ENCODE data around the gene DGKI. TPM values are rescaled to one million over a fixed set of nuclear protein-coding genes. Genes with fewer than 3 reads are reported as not detected.

Gene DGKI
- total and polyA plus RNA-seq, 9 of the 15 experiments (the other 6 are each of a cell fraction or from before 2014, with no cell fraction given) = 0.11 to 0.54 (median 0.15) TPM; not detected in 5

GRCh38 chr7:137804836-137805235, 41.9 kb downstream of the DGKI start (continued):
- no peak for TF ChIP-seq ELK3 (CRISPR knock-in tag; IDR thresholded peaks at IDR 0.05)
- no peak for TF ChIP-seq ZNF518B (CRISPR knock-in tag; IDR thresholded peaks at IDR 0.05)
- no peak for TF ChIP-seq E2F3 (CRISPR knock-in tag; IDR thresholded peaks at IDR 0.05)
- no peak for TF ChIP-seq HOXB6 (CRISPR knock-in tag; IDR thresholded peaks at IDR 0.05; ENCODE audit: borderline replicate concordance)

GRCh38 chr7:137801491-137801890, 45.3 kb downstream of the DGKI start:
- no peak for TF ChIP-seq SMARCE1 (IDR thresholded peaks at IDR 0.05)
- TF ChIP-seq ZNF197 (CRISPR knock-in tag; IDR thresholded peaks at IDR 0.05; ENCODE audit: low read depth) = no peak
- no peak for TF ChIP-seq MAFF (IDR thresholded peaks at IDR 0.05; ENCODE audit: low read length)
- TF ChIP-seq ARID3A (IDR thresholded peaks at IDR 0.05; ENCODE audit: borderline replicate concordance, low read depth, low read length) = no peak
- no peak for TF ChIP-seq KLF16 (IDR thresholded peaks at IDR 0.05)
- no peak for TF ChIP-seq ZNF134 (CRISPR knock-in tag; conservative IDR thresholded peaks at IDR 0.05)
- no peak for TF ChIP-seq MIER1 (IDR thresholded peaks at IDR 0.05; ENCODE audit: low read depth)
- no peak for TF ChIP-seq SRSF7 (optimal IDR thresholded peaks at IDR 0.05; ENCODE audit: low read depth, low read length)
- TF ChIP-seq NR0B1 (IDR thresholded peaks at IDR 0.05; ENCODE audit: partially characterized antibody) = no peak
- no peak for TF ChIP-seq ZBTB1 (CRISPR knock-in tag; IDR thresholded peaks at IDR 0.05; ENCODE audit: borderline replicate concordance, low read depth)
- no peak for TF ChIP-seq CEBPB (tag; IDR thresholded peaks at IDR 0.05)
- Histone ChIP-seq H4K20me1 (replicated peaks; ENCODE audit: control insufficient read depth, insufficient read depth, low read length) (no peaks in the 10 kb centered on the region), H3K9me3 (replicated peaks; ENCODE audit: control insufficient read depth, insufficient read depth, low read depth, low read length) (no peaks in the 10 kb centered on the region), H2AFZ (ENCODE audit: low read depth, low read length) (no peak overlapping the region), H3K4me1 (replicated peaks in 1 of 2; ENCODE audit: control insufficient read depth in 2 of 2, insufficient read depth in 2 of 2, low read length in 2 of 2) (no peaks in the 10 kb centered on the region), H3K9ac (ENCODE audit: insufficient read depth in 1 of 2, low read depth in 2 of 2, low read length in 2 of 2) (no peak overlapping the region), H3K4me2 (ENCODE audit: insufficient read depth, low read length) (no peak overlapping the region), H3K4me3 (no peak overlapping the region), H3K27ac (ENCODE audit: extremely low read depth, low read depth, low read length) (no peak overlapping the region), H3K36me3 (ENCODE audit: control insufficient read depth, insufficient read depth, low read length) (no peaks in the 10 kb centered on the region), H3K27me3 (ENCODE audit: control insufficient read depth in 2 of 2, insufficient read depth in 2 of 2, low read length in 2 of 2) (peaks cover 7 to 12% of the 10 kb centered on the region in 2 experiments; a peak in 4 of 5 replicates), H3K9me1 (ENCODE audit: control insufficient read depth, insufficient read depth, low read length) (no peaks in the 10 kb centered on the region), H3K79me2 (ENCODE audit: control insufficient read depth, insufficient read depth, low read length) (no peaks in the 10 kb centered on the region)
- POLR2A ChIA-PET = interaction anchor here (1.0 kb wide), 1 partner anchor 10 kb away, joined by 3 read pairs; no protein-coding TSS in a partner anchor
- WGBS (ENCODE audit: insufficient coverage, low coverage, missing lambda C conversion rate) = 0% methylated on average over 1 of the region's 1 CpG
- ATAC-seq = no peak
- DNase-seq (ENCODE audit: extremely low read depth in 1 of 4, low spot score in 3 of 4) = no peak
- intact Hi-C loops (cut with micrococcal nuclease) = no loop called here
- FAIRE-seq = no peak
- in situ Hi-C loops (cut with MboI) = no loop called here
- no TSS peak for BruUV-seq (replicated peaks)
- CTCF ChIA-PET (ENCODE audit: low intra/inter-chr PET ratio) = no interaction called here
